Nephron (organoid): ENCODE data around the gene SYNJ2.
A peak's percentile ranks its signal among the peaks of the same experiment; 100 is the strongest.

ENCODE experiments used
- H3K27ac Mint-ChIP-seq, 3 experiments: 2 replicates each; pipeline ENCODE4 v1.8.0; 2020; ENCODE audit warnings: mixed read lengths in 3 of 3, mild to moderate bottlenecking in 2 of 3, moderate library complexity in 1 of 3
- H3K27me3 Mint-ChIP-seq: 2 replicates; pipeline ENCODE4 v1.8.0; 2021; ENCODE audit warnings: low read depth, mild to moderate bottlenecking, moderate library complexity, mixed read lengths
- H3K36me3 Mint-ChIP-seq: 2 replicates; pipeline ENCODE4 v1.8.0; 2020; ENCODE audit warnings: low read depth, mixed read lengths
- H3K4me1 Mint-ChIP-seq: 2 replicates; pipeline ENCODE4 v1.8.0; 2020; ENCODE audit warnings: mixed read lengths
- H3K4me3 Mint-ChIP-seq, 3 experiments: 2 replicates each; pipeline ENCODE4 v1.8.0; 2020; ENCODE audit warnings: mild to moderate bottlenecking in 3 of 3, mixed read lengths in 3 of 3, moderate library complexity in 2 of 3
- H3K9me3 Mint-ChIP-seq: 2 replicates; pipeline ENCODE4 v1.8.0; 2020; ENCODE audit warnings: mixed read lengths
- CTCF ChIP-seq, 3 experiments: fragments of 200-600 bp; sonication (generic); IDR thresholded peaks; one replicate each; pipeline ENCODE4 v1.5.0; 2021; ENCODE audit warnings: antibody characterized with exemption in 3 of 3; ENCODE audit not compliant: unreplicated experiment in 3 of 3

Gene SYNJ2

GRCh38 chr6:158024566-158025297 lies 43.1 kb downstream of the SYNJ2 start:
- H3K4me1 Mint-ChIP-seq = peaks cover 46% of the 10 kb centered on the region
- H3K27me3 Mint-ChIP-seq = peaks cover 10% of the 10 kb centered on the region
- H3K4me3 Mint-ChIP-seq = no peak overlapping the region
- H3K9me3 Mint-ChIP-seq = no peaks in the 10 kb centered on the region
- peaks cover 8% of the 10 kb centered on the region for H3K36me3 Mint-ChIP-seq
- H3K27ac Mint-ChIP-seq = peak overlapping the region; percentile 9 to 36 (median 23)
- TF ChIP-seq CTCF (IDR thresholded peaks at IDR 0.05; ENCODE audit: unreplicated experiment in 3 of 3) = no peak

DNA sequence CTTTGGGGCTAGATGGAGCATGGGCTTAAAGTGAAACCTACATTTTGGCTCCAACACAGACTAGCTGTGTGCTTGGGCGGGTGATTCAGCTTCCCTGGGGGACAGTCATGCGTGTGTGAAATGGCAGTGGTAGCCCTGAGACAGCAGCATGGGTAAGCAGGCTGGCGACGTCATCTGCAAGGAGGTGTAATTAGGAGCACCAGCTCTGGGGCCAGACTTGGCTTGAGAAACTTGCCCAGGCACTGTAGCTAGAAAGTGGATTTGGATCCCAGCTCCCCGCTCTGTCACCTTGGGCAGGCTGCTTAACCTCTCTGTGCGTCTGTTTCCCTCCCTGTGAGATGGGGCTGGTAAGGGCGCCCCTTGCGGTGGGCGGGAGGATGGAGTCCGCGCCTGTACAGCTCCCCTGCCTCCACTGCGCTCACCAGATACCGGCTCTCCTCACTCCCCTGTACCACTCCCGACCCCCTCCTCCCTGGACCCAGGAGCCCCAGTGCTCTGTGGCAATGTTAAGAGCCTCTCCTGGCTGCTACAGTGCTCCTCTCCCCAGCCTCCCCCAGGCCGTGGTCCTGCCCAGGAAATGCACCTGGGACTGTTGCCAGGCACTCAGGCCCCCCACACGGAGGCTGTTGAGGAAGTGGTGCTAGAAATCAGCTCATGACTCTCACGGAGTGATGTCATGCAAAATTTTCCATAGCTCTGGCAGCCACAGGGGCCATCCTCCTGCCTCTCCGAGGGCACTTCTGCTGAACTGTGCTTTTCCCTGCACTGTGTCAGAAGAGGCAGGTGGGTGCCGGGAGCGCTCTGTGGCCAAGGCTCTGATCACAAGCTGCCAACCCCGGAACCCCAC lies 44.6 kb downstream of the SYNJ2 start:
- no peaks in the 10 kb centered on the region for H3K9me3 Mint-ChIP-seq
- H3K4me3 Mint-ChIP-seq = no peak overlapping the region
- peaks cover 5% of the 10 kb centered on the region for H3K27me3 Mint-ChIP-seq
- H3K4me1 Mint-ChIP-seq = peaks cover 42% of the 10 kb centered on the region
- peak overlapping the region; percentile 31 to 90 (median 65) for H3K27ac Mint-ChIP-seq
- TF ChIP-seq CTCF (IDR thresholded peaks at IDR 0.05; ENCODE audit: unreplicated experiment in 3 of 3) = peak in 1 of 3 experiments; percentile 26
- H3K36me3 Mint-ChIP-seq = no peaks in the 10 kb centered on the region

- H3K36me3 Mint-ChIP-seq = no peaks in the 10 kb centered on the region
- no peak for TF ChIP-seq CTCF (IDR thresholded peaks at IDR 0.05; ENCODE audit: unreplicated experiment in 3 of 3)
- H3K4me1 Mint-ChIP-seq = peaks cover 49% of the 10 kb centered on the region
- peaks cover 5% of the 10 kb centered on the region for H3K27me3 Mint-ChIP-seq
- no peak overlapping the region for H3K4me3 Mint-ChIP-seq
- no peaks in the 10 kb centered on the region for H3K9me3 Mint-ChIP-seq
- peak overlapping the region; percentile 31 to 90 (median 65) for H3K27ac Mint-ChIP-seq
Observed at GRCh38 chr6:158026901-158027589, 45.4 kb downstream of the SYNJ2 start.

GRCh38 chr6:158027590-158028285 lies 46.1 kb downstream of the SYNJ2 start:
- no peaks in the 10 kb centered on the region for H3K9me3 Mint-ChIP-seq
- H3K27ac Mint-ChIP-seq = peak overlapping the region in 2 of 3 experiments; percentile 31 to 90
- no peaks in the 10 kb centered on the region for H3K36me3 Mint-ChIP-seq
- no peak overlapping the region for H3K4me3 Mint-ChIP-seq
- TF ChIP-seq CTCF (IDR thresholded peaks at IDR 0.05; ENCODE audit: unreplicated experiment in 3 of 3) = no peak
- peaks cover 5% of the 10 kb centered on the region for H3K27me3 Mint-ChIP-seq
- peaks cover 50% of the 10 kb centered on the region for H3K4me1 Mint-ChIP-seq

DNA sequence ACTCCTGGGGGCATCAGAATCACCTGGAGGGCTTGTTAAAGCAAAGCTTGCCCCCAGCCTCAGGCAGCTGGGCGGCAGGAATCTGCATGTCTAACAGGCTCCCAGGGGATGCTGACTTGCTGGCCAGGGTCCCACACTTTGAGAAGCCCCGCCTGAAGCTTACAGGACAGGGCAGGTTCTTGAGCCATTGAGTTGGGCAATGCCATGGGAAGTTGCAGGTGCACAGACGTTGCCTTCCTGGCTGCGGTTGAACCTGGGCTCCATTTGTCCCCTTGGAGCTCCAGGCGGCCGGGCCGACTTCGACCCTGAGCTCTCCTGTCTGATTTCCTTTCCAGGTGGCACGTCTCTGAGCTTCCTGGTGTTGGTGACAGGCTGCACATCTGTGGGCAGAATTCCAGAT lies 46.8 kb downstream of the SYNJ2 start:
- Mint-ChIP-seq H3K4me1 (peaks cover 50% of the 10 kb centered on the region), H3K36me3 (no peaks in the 10 kb centered on the region), H3K4me3 (no peak overlapping the region), H3K9me3 (no peaks in the 10 kb centered on the region), H3K27me3 (peaks cover 5% of the 10 kb centered on the region), H3K27ac (no peak overlapping the region)
- TF ChIP-seq CTCF (IDR thresholded peaks at IDR 0.05; ENCODE audit: unreplicated experiment in 3 of 3) = no peak
